Measurements from ENCODE around the gene ST8SIA6. TPM values are rescaled to one million over a fixed set of nuclear protein-coding genes. Genes with fewer than 3 reads are reported as not detected.

Gene ST8SIA6
- total RNA-seq, 2 experiments from 2014 or later, result not detected

GRCh38 chr10:17309435-17309834, 145.0 kb downstream of the ST8SIA6 start:
- ChIA-PET CTCF (ENCODE audit: unreplicated experiment) (no interaction called here), POLR2A (no interaction called here)
- Histone ChIP-seq H2AFZ (ENCODE audit: low read length) (no peak overlapping the region), H3K4me2 (ENCODE audit: low read length) (no peak overlapping the region), H3K9me2 (ENCODE audit: insufficient read depth, low read length) (no peaks in the 10 kb centered on the region), H3K4me1 (ENCODE audit: insufficient read depth, low read length, poor library complexity, severe bottlenecking) (no peaks in the 10 kb centered on the region), H3K36me3 (ENCODE audit: insufficient read depth, low read length) (no peaks in the 10 kb centered on the region), H3K9me3 (ENCODE audit: low read length) (no peaks in the 10 kb centered on the region), H3K27ac (ENCODE audit: low read depth, low read length, poor library complexity, severe bottlenecking) (no peak overlapping the region), H3K79me2 (ENCODE audit: insufficient read depth, low read depth, low read length) (no peaks in the 10 kb centered on the region), H4K20me1 (ENCODE audit: insufficient read depth, low read length) (no peaks in the 10 kb centered on the region), H3K4me3 (ENCODE audit: low read depth, low read length, poor library complexity, severe bottlenecking) (no peak overlapping the region)
- no TSS peak for BruUV-seq (replicated peaks)
- no peak for DNase-seq (ENCODE audit: low spot score)
- intact Hi-C loops (cut with micrococcal nuclease; ENCODE audit: unreplicated experiment), result no loop called here
- TF ChIP-seq CTCF (conservative IDR thresholded peaks at IDR 0.05; ENCODE audit: low read length), result no peak
- TF ChIP-seq EZH2phosphoT487 (IDR thresholded peaks at IDR 0.05; ENCODE audit: borderline replicate concordance, low read depth, low read length), result no peak

GRCh38 chr10:17307123-17307522, 147.3 kb downstream of the ST8SIA6 start:
- Histone ChIP-seq H3K4me2 (ENCODE audit: low read length) (no peak overlapping the region), H3K79me2 (ENCODE audit: insufficient read depth, low read depth, low read length) (no peaks in the 10 kb centered on the region), H3K27ac (ENCODE audit: low read depth, low read length, poor library complexity, severe bottlenecking) (no peak overlapping the region), H3K36me3 (ENCODE audit: insufficient read depth, low read length) (no peaks in the 10 kb centered on the region), H3K9me2 (ENCODE audit: insufficient read depth, low read length) (no peaks in the 10 kb centered on the region), H3K4me3 (ENCODE audit: low read depth, low read length, poor library complexity, severe bottlenecking) (no peak overlapping the region), H2AFZ (ENCODE audit: low read length) (no peak overlapping the region), H4K20me1 (ENCODE audit: insufficient read depth, low read length) (no peaks in the 10 kb centered on the region), H3K9me3 (ENCODE audit: low read length) (no peaks in the 10 kb centered on the region), H3K4me1 (ENCODE audit: insufficient read depth, low read length, poor library complexity, severe bottlenecking) (no peaks in the 10 kb centered on the region)
- intact Hi-C loops (cut with micrococcal nuclease; ENCODE audit: unreplicated experiment), result no loop called here
- TF ChIP-seq EZH2phosphoT487 (IDR thresholded peaks at IDR 0.05; ENCODE audit: borderline replicate concordance, low read depth, low read length), result no peak
- no peak for TF ChIP-seq CTCF (conservative IDR thresholded peaks at IDR 0.05; ENCODE audit: low read length)
- CTCF ChIA-PET (ENCODE audit: unreplicated experiment), result no interaction called here
- no TSS peak for BruUV-seq (replicated peaks)
- DNase-seq (ENCODE audit: low spot score), result no peak
- POLR2A ChIA-PET, result no interaction called here

GRCh38 chr10:17292375-17292774, 162.0 kb downstream of the ST8SIA6 start:
- CTCF ChIA-PET (ENCODE audit: unreplicated experiment), result no interaction called here
- TF ChIP-seq CTCF (conservative IDR thresholded peaks at IDR 0.05; ENCODE audit: low read length) (no peak), EZH2phosphoT487 (IDR thresholded peaks at IDR 0.05; ENCODE audit: borderline replicate concordance, low read depth, low read length) (no peak)

More at GRCh38 chr10:17292375-17292774, 162.0 kb downstream of the ST8SIA6 start:
- Histone ChIP-seq H3K79me2 (ENCODE audit: insufficient read depth, low read depth, low read length) (no peaks in the 10 kb centered on the region), H3K4me1 (ENCODE audit: insufficient read depth, low read length, poor library complexity, severe bottlenecking) (no peaks in the 10 kb centered on the region), H3K4me2 (ENCODE audit: low read length) (no peak overlapping the region), H3K9me2 (ENCODE audit: insufficient read depth, low read length) (no peaks in the 10 kb centered on the region), H3K27ac (ENCODE audit: low read depth, low read length, poor library complexity, severe bottlenecking) (no peak overlapping the region), H3K36me3 (ENCODE audit: insufficient read depth, low read length) (no peaks in the 10 kb centered on the region), H2AFZ (ENCODE audit: low read length) (no peak overlapping the region), H3K4me3 (ENCODE audit: low read depth, low read length, poor library complexity, severe bottlenecking) (no peak overlapping the region), H3K9me3 (ENCODE audit: low read length) (no peaks in the 10 kb centered on the region), H4K20me1 (ENCODE audit: insufficient read depth, low read length) (no peaks in the 10 kb centered on the region)
- BruUV-seq (replicated peaks), result no TSS peak
- intact Hi-C loops (cut with micrococcal nuclease; ENCODE audit: unreplicated experiment), result no loop called here
- DNase-seq (ENCODE audit: low spot score), result no peak
- POLR2A ChIA-PET, result no interaction called here
